HepG2 (cell line): ENCODE data around the gene ERCC2.

ENCODE experiments used
- EP300 ChIP-seq, 3 experiments: sonication (generic) in 1 of 3; formaldehyde crosslinking in 1 of 3; IDR thresholded peaks; 2 replicates each; pipeline versions ENCODE4 v1.5.1 to v1.6.1; 2011 to 2020; ENCODE audit warnings: low read depth in 2 of 3, low read length in 2 of 3, borderline replicate concordance in 1 of 3, improper control_type of control experiment in 1 of 3, mild to moderate bottlenecking in 1 of 3, missing genetic modification reagents in 1 of 3, moderate library complexity in 1 of 3
- FOSL2 ChIP-seq: sonication (generic); formaldehyde crosslinking; IDR thresholded peaks from 2 replicates; pipeline ENCODE4 v1.4.0; 2020; ENCODE audit warnings: missing genetic modification reagents
- KDM4B ChIP-seq: sonication (generic); formaldehyde crosslinking; IDR thresholded peaks from 2 replicates; pipeline ENCODE4 v1.4.0; 2020; ENCODE audit warnings: missing genetic modification reagents
- MAZ ChIP-seq, 2 experiments: sonication (generic) in 1 of 2; formaldehyde crosslinking in 1 of 2; IDR thresholded peaks; 2 replicates each; pipeline versions ENCODE4 v1.5.0 to v1.6.1; 2012 to 2020; ENCODE audit warnings: low read depth in 2 of 2, mild to moderate bottlenecking in 2 of 2, borderline replicate concordance in 1 of 2, improper control_type of control experiment in 1 of 2, low read length in 1 of 2, missing genetic modification reagents in 1 of 2, moderate library complexity in 1 of 2
- NR3C1 ChIP-seq: sonication (generic); formaldehyde crosslinking; IDR thresholded peaks from 2 replicates; pipeline ENCODE4 v1.4.0; 2020; ENCODE audit warnings: missing genetic modification reagents
- RFX1 ChIP-seq: fragments of 450-650 bp; IDR thresholded peaks from 2 replicates; pipeline ENCODE4 v1.6.1; 2017
- TCF12 ChIP-seq, 2 experiments: fragments of 450-650 bp in 1 of 2; sonication (generic) in 1 of 2; formaldehyde crosslinking in 1 of 2; IDR thresholded peaks; 2 replicates each; pipeline versions ENCODE4 v1.6.1 to v1.8.0; 2017 to 2022; ENCODE audit warnings: antibody characterized with exemption in 1 of 2, mild to moderate bottlenecking in 1 of 2, missing genetic modification reagents in 1 of 2, moderate library complexity in 1 of 2
- ZNF180 ChIP-seq: sonication (generic); formaldehyde crosslinking; IDR thresholded peaks from 2 replicates; pipeline ENCODE4 v1.4.0; 2020; ENCODE audit warnings: low read depth, missing genetic modification reagents, borderline replicate concordance
- ZNF3 ChIP-seq: IDR thresholded peaks from 2 replicates; pipeline ENCODE4 v1.7.0; 2017; ENCODE audit warnings: inconsistent platforms
- ZSCAN20 ChIP-seq: sonication (generic); formaldehyde crosslinking; IDR thresholded peaks from 2 replicates; pipeline ENCODE4 v1.4.0; 2020; ENCODE audit warnings: missing genetic modification reagents, mild to moderate bottlenecking, borderline replicate concordance
- TF ChIP-seq, protein P1 (sequence below): sonication (generic); formaldehyde crosslinking; conservative IDR thresholded peaks from 2 replicates; pipeline ENCODE4 v1.4.0; 2020; ENCODE audit warnings: missing genetic modification reagents
- TF ChIP-seq, protein P2 (sequence below): sonication (generic); formaldehyde crosslinking; IDR thresholded peaks from 2 replicates; pipeline ENCODE4 v1.5.0; 2020; ENCODE audit warnings: mild to moderate bottlenecking, missing genetic modification reagents, moderate library complexity
- TF ChIP-seq, protein P3 (sequence below), 2 experiments: IDR thresholded peaks; 2 replicates each; pipeline ENCODE4 v1.6.1; 2011 to 2012; ENCODE audit warnings: low read length in 2 of 2, borderline replicate concordance in 1 of 2, low read depth in 1 of 2, mild to moderate bottlenecking in 1 of 2, moderate library complexity in 1 of 2

DNA sequence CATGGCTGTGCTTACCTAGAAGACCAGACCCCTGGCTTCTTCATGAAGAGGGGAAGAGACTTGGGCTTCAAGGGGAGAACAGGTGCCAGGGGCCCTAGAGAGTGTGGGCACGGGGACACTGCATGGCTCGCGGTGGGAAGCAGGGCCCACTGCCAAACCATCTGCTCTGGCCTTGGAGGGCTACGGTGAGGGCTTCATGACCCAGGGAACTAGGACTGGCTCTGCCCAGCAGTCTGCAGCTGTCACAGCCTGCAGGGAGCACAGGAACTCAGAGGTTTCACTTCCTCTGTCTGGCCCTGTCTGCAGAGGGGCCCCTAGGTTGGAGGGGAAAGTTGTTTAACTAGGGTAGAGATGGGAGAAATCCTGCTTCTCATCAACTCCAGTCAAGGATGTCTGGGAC, 49.0 kb upstream of the ERCC2 start:
- TF ChIP-seq, protein P1, sequence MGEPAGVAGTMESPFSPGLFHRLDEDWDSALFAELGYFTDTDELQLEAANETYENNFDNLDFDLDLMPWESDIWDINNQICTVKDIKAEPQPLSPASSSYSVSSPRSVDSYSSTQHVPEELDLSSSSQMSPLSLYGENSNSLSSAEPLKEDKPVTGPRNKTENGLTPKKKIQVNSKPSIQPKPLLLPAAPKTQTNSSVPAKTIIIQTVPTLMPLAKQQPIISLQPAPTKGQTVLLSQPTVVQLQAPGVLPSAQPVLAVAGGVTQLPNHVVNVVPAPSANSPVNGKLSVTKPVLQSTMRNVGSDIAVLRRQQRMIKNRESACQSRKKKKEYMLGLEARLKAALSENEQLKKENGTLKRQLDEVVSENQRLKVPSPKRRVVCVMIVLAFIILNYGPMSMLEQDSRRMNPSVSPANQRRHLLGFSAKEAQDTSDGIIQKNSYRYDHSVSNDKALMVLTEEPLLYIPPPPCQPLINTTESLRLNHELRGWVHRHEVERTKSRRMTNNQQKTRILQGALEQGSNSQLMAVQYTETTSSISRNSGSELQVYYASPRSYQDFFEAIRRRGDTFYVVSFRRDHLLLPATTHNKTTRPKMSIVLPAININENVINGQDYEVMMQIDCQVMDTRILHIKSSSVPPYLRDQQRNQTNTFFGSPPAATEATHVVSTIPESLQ (CRISPR knock-in tag): no peak
- TF ChIP-seq KDM4B (CRISPR knock-in tag): no peak
- TF ChIP-seq NR3C1 (CRISPR knock-in tag): no peak
- TF ChIP-seq EP300 (IDR thresholded peaks at IDR 0.05; ENCODE audit: low read depth in 2 of 2, low read length in 2 of 2): no peak
- no peak for TF ChIP-seq EP300 (CRISPR knock-in tag; IDR thresholded peaks at IDR 0.05; ENCODE audit: borderline replicate concordance)
- no peak for TF ChIP-seq TCF12 (IDR thresholded peaks at IDR 0.05)
- no peak for TF ChIP-seq TCF12 (CRISPR knock-in tag; IDR thresholded peaks at IDR 0.05)
- TF ChIP-seq RFX1: no peak
- TF ChIP-seq, protein P2, sequence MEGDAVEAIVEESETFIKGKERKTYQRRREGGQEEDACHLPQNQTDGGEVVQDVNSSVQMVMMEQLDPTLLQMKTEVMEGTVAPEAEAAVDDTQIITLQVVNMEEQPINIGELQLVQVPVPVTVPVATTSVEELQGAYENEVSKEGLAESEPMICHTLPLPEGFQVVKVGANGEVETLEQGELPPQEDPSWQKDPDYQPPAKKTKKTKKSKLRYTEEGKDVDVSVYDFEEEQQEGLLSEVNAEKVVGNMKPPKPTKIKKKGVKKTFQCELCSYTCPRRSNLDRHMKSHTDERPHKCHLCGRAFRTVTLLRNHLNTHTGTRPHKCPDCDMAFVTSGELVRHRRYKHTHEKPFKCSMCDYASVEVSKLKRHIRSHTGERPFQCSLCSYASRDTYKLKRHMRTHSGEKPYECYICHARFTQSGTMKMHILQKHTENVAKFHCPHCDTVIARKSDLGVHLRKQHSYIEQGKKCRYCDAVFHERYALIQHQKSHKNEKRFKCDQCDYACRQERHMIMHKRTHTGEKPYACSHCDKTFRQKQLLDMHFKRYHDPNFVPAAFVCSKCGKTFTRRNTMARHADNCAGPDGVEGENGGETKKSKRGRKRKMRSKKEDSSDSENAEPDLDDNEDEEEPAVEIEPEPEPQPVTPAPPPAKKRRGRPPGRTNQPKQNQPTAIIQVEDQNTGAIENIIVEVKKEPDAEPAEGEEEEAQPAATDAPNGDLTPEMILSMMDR (CRISPR knock-in tag): no peak
- no peak for TF ChIP-seq MAZ (IDR thresholded peaks at IDR 0.05; ENCODE audit: borderline replicate concordance, low read depth, low read length)
- TF ChIP-seq MAZ (CRISPR knock-in tag; IDR thresholded peaks at IDR 0.05; ENCODE audit: low read depth): no peak
- TF ChIP-seq FOSL2 (CRISPR knock-in tag): no peak
- no peak for TF ChIP-seq ZSCAN20
- TF ChIP-seq, protein P3, sequence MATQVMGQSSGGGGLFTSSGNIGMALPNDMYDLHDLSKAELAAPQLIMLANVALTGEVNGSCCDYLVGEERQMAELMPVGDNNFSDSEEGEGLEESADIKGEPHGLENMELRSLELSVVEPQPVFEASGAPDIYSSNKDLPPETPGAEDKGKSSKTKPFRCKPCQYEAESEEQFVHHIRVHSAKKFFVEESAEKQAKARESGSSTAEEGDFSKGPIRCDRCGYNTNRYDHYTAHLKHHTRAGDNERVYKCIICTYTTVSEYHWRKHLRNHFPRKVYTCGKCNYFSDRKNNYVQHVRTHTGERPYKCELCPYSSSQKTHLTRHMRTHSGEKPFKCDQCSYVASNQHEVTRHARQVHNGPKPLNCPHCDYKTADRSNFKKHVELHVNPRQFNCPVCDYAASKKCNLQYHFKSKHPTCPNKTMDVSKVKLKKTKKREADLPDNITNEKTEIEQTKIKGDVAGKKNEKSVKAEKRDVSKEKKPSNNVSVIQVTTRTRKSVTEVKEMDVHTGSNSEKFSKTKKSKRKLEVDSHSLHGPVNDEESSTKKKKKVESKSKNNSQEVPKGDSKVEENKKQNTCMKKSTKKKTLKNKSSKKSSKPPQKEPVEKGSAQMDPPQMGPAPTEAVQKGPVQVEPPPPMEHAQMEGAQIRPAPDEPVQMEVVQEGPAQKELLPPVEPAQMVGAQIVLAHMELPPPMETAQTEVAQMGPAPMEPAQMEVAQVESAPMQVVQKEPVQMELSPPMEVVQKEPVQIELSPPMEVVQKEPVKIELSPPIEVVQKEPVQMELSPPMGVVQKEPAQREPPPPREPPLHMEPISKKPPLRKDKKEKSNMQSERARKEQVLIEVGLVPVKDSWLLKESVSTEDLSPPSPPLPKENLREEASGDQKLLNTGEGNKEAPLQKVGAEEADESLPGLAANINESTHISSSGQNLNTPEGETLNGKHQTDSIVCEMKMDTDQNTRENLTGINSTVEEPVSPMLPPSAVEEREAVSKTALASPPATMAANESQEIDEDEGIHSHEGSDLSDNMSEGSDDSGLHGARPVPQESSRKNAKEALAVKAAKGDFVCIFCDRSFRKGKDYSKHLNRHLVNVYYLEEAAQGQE (IDR thresholded peaks at IDR 0.05; ENCODE audit: borderline replicate concordance in 1 of 2, low read depth in 1 of 2, low read length in 2 of 2): no peak
- no peak for TF ChIP-seq ZNF180
- no peak for TF ChIP-seq ZNF3 (CRISPR knock-in tag)
